A549 (cell line): ENCODE measurements around the gene SLC16A8. TPM values are rescaled to one million over a fixed set of nuclear protein-coding genes. Genes with fewer than 3 reads are reported as not detected.

Source experiments
- ATAC-seq, 2 experiments: fragments of 200-7000 bp in 1 of 2; fragments of >200 bp in 1 of 2; cut with Nextera tagmentation in 1 of 2; cut with Tn5 transposase in 1 of 2; 3 replicates each; pipeline versions ENCODE4 v1.8.0 to v1.9.1; 2018 to 2020; ENCODE audit warnings: mild to moderate bottlenecking in 1 of 2, moderate library complexity in 1 of 2
- CTCF ChIA-PET: fragments of 300-600 bp; sonication (Branson Sonifier 250); formaldehyde crosslinking; extraction: SDS; loops from one replicate; lab custom pipeline; 2021; ENCODE audit warnings: antibody characterized with exemption, inconsistent platforms; lab: Yijun Ruan, JAX
- POLR2A ChIA-PET: fragments of 350-600 bp; formaldehyde crosslinking; extraction: SDS; loops from one replicate; lab custom pipeline; 2021; ENCODE audit warnings: antibody characterized with exemption, inconsistent platforms; lab: Yijun Ruan, JAX
- DNase-seq, 2 experiments: peaks; one replicate each; pipeline versions ENCODE4 v3.0.0 to v3.0.0-alpha.2; 2011 to 2016; ENCODE audit warnings: low read depth in 1 of 2, low spot score in 1 of 2
- FAIRE-seq: peaks from 2 replicates; lab custom pipeline; 2011; peaks lifted over from hg19 to GRCh38; lab: Jason Lieb, UNC
- H3K27ac ChIP-seq, 2 experiments: fragments of >200 bp; sonication (Bioruptor Twin); formaldehyde crosslinking; 3 replicates each; pipeline ENCODE4 v1.5.1; 2016 to 2017
- H3K4me1 ChIP-seq: fragments of >200 bp; sonication (Bioruptor Twin); formaldehyde crosslinking; 3 replicates; pipeline ENCODE4 v1.6.1; 2016
- H3K4me2 ChIP-seq: fragments of >200 bp; sonication (Bioruptor Twin); formaldehyde crosslinking; 3 replicates; pipeline ENCODE4 v1.6.1; 2016
- H3K4me3 ChIP-seq: fragments of >200 bp; sonication (Bioruptor Twin); formaldehyde crosslinking; 3 replicates; pipeline ENCODE4 v1.5.1; 2016
- H3K9me3 ChIP-seq: fragments of >200 bp; sonication (Bioruptor Twin); formaldehyde crosslinking; 3 replicates; pipeline ENCODE4 v1.6.1; 2016
- ATOH8 ChIP-seq: fragments of 250-450 bp; sonication (Bioruptor Pico); IDR thresholded peaks from 2 replicates; pipeline ENCODE4 v1.5.0; 2020; ENCODE audit warnings: low read depth, mild to moderate bottlenecking, moderate library complexity
- CTCF ChIP-seq: fragments of >200 bp; sonication (Bioruptor Twin); formaldehyde crosslinking; IDR thresholded peaks from 3 replicates; pipeline ENCODE4 v1.5.1; 2016
- EHF ChIP-seq: fragments of 250-450 bp; sonication (Bioruptor Pico); IDR thresholded peaks from 2 replicates; pipeline ENCODE4 v1.5.0; 2020; ENCODE audit warnings: mild to moderate bottlenecking
- EHMT2 ChIP-seq: fragments of 200-600 bp; sonication (generic); IDR thresholded peaks from 2 replicates; pipeline ENCODE4 v1.6.1; 2016; ENCODE audit warnings: antibody characterized with exemption, low read depth, mild to moderate bottlenecking, moderate library complexity
- ELK1 ChIP-seq: fragments of 150-350 bp; IDR thresholded peaks from 2 replicates; pipeline ENCODE4 v1.6.1; 2014; ENCODE audit warnings: low read depth, mild to moderate bottlenecking, low read length
- ESRRA ChIP-seq: fragments of 150-350 bp; IDR thresholded peaks from 2 replicates; pipeline ENCODE4 v1.6.1; 2014; ENCODE audit warnings: mild to moderate bottlenecking, low read length, borderline replicate concordance
- FOSB ChIP-seq: fragments of 250-450 bp; sonication (Bioruptor Pico); IDR thresholded peaks from 2 replicates; pipeline ENCODE4 v1.5.0; 2020; ENCODE audit warnings: mild to moderate bottlenecking, moderate library complexity
- HMGXB4 ChIP-seq: fragments of 250-450 bp; sonication (Bioruptor Pico); IDR thresholded peaks from 2 replicates; pipeline ENCODE4 v1.5.0; 2021; ENCODE audit warnings: mild to moderate bottlenecking, moderate library complexity, borderline replicate concordance
- HOXA7 ChIP-seq: fragments of 250-450 bp; sonication (Bioruptor Pico); IDR thresholded peaks from 2 replicates; pipeline ENCODE4 v1.5.0; 2020; ENCODE audit warnings: mild to moderate bottlenecking, moderate library complexity
- KDM1A ChIP-seq: fragments of 200-600 bp; sonication (generic); IDR thresholded peaks from 2 replicates; pipeline ENCODE4 v1.6.1; 2016; ENCODE audit warnings: low read depth, mild to moderate bottlenecking
- KDM5A ChIP-seq: fragments of 200-600 bp; sonication (generic); IDR thresholded peaks from 2 replicates; pipeline ENCODE4 v1.6.1; 2016; ENCODE audit warnings: antibody characterized with exemption, mild to moderate bottlenecking
- MAX ChIP-seq: IDR thresholded peaks from 2 replicates; pipeline ENCODE4 v1.6.1; 2012
- MAZ ChIP-seq: fragments of 150-350 bp; IDR thresholded peaks from 2 replicates; pipeline ENCODE4 v1.6.1; 2014; ENCODE audit warnings: antibody characterized with exemption, low read depth, low read length, borderline replicate concordance
- NPAS2 ChIP-seq: fragments of 250-450 bp; sonication (Bioruptor Pico); IDR thresholded peaks from 2 replicates; pipeline ENCODE4 v1.8.0; 2022; ENCODE audit warnings: mild to moderate bottlenecking, moderate library complexity, borderline replicate concordance
- NR3C1 ChIP-seq: fragments of >200 bp; sonication (Bioruptor Twin); formaldehyde crosslinking; IDR thresholded peaks from 3 replicates; pipeline ENCODE4 v1.6.1; 2017
- PBX3 ChIP-seq: IDR thresholded peaks from 2 replicates; pipeline ENCODE4 v1.6.1; 2012
- RAD21 ChIP-seq, 2 experiments: fragments of >200 bp in 1 of 2; sonication (Bioruptor Twin) in 1 of 2; formaldehyde crosslinking in 1 of 2; IDR thresholded peaks in 1 of 2; conservative IDR thresholded peaks in 1 of 2; 2 replicates in 1 of 2; 3 replicates in 1 of 2; pipeline ENCODE4 v1.6.1; 2012 to 2018; ENCODE audit warnings: inconsistent platforms in 1 of 2
- RARB ChIP-seq: fragments of 250-450 bp; sonication (Bioruptor Pico); IDR thresholded peaks from 2 replicates; pipeline ENCODE4 v1.8.0; 2021; ENCODE audit warnings: mild to moderate bottlenecking, moderate library complexity
- USF2 ChIP-seq: fragments of 450-650 bp; IDR thresholded peaks from 2 replicates; pipeline ENCODE4 v1.6.1; 2014; ENCODE audit warnings: antibody characterized with exemption
- ZSCAN20 ChIP-seq: fragments of 250-450 bp; sonication (Bioruptor Pico); IDR thresholded peaks from 2 replicates; pipeline ENCODE4 v1.8.0; 2022; ENCODE audit warnings: mild to moderate bottlenecking, moderate library complexity
- WGBS: methylation state at CpG from one replicate; pipeline ENCODE4 v1.1.6; 2017; ENCODE audit errors: missing lambda C conversion rate; 5-methylcytosine and 5-hydroxymethylcytosine counted together
- polyA plus RNA-seq, 4 experiments: library from polyadenylated mRNA; depleted of rRNA in 3 of 4; stranded (reverse); fragments of >200 nt; fragmentation: RNase III in 1 of 4; extraction: RNeasy Plus Mini Kit Qiagen cat#74134 plus additional on column Dnase treatment in 1 of 4; gene quantifications; 2 replicates in 3 of 4; 3 replicates in 1 of 4; pipeline ENCODE4 v1.2.3, GENCODE V29; 2011 to 2017

The SLC16A8 gene
- polyA plus RNA-seq, 2 of the 4 experiments (the other 2 are of a cell fraction) = not detected

- TF ChIP-seq CTCF = no peak
- TF ChIP-seq EHMT2 = no peak
- TF ChIP-seq HOXA7 (CRISPR knock-in tag) = no peak
These were observed 54.6 kb downstream of the SLC16A8 start (continued) for GRCh38 chr22:38029370-38029769.

- H3K4me2 ChIP-seq = no peak overlapping the region
- FAIRE-seq (no peak), DNase-seq (no peak), ATAC-seq (no peak)
- H3K4me3 ChIP-seq = no peak overlapping the region
- H3K27ac ChIP-seq = no peak overlapping the region
- TF ChIP-seq KDM1A (no peak), PBX3 (no peak), RARB (CRISPR knock-in tag) (no peak), ESRRA (no peak), ELK1 (no peak), NR3C1 (no peak), CTCF (no peak), EHF (CRISPR knock-in tag) (no peak), FOSB (CRISPR knock-in tag) (no peak), RAD21 (conservative IDR thresholded peaks at IDR 0.05 in 1 of 2, IDR thresholded peaks at IDR 0.05 in 1 of 2) (no peak), MAZ (no peak), ZSCAN20 (no peak), KDM5A (no peak), USF2 (no peak), EHMT2 (no peak), NPAS2 (CRISPR knock-in tag) (no peak), MAX (no peak), ATOH8 (no peak), HMGXB4 (CRISPR knock-in tag) (no peak)
- H3K4me1 ChIP-seq = peaks cover 13% of the 10 kb centered on the region
- CTCF ChIA-PET = interaction anchor here (0.6 to 2.1 kb wide), 3 partner anchors 23 to 35 kb away, joined by 3 to 12 read pairs (median 6); no protein-coding TSS in a partner anchor
- WGBS = 75% methylated on average over 10 of the region's 15 CpGs
- POLR2A ChIA-PET = no interaction called here
- H3K9me3 ChIP-seq = no peaks in the 10 kb centered on the region
These were observed 55.4 kb downstream of the SLC16A8 start for GRCh38 chr22:38028344-38029130.
